ENCODE data around the gene RPS14.

The RPS14 gene

GRCh38 chr5:150412319-150413175, 37.0 kb downstream of the RPS14 start, which contains the start of gene CD74:
Gene CD74 (minus strand): TSS chr5:150412910. CDS start chr5:150412749, 161 bp downstream.
- DNase-seq: peak; percentile 90

GRCh38 chr5:150411245-150411979, 38.1 kb downstream of the RPS14 start:
- peak; percentile 54 for DNase-seq

- DNase-seq: peak; percentile 39
Measured at GRCh38 chr5:150410524-150411244, 38.9 kb downstream of the RPS14 start.

- DNase-seq: peak; percentile 16
Measured at GRCh38 chr5:150409638-150410523, 39.7 kb downstream of the RPS14 start.

- no peak for DNase-seq
Measured at GRCh38 chr5:150408231-150408943, 41.2 kb downstream of the RPS14 start.

- DNase-seq: no peak
Measured at GRCh38 chr5:150407096-150407720, 42.3 kb downstream of the RPS14 start.

- no peak for DNase-seq
Measured at GRCh38 chr5:150406723-150407095, 42.8 kb downstream of the RPS14 start.

- DNase-seq: no peak
Measured at GRCh38 chr5:150406103-150406722, 43.3 kb downstream of the RPS14 start.

GRCh38 chr5:150404941-150405816, 44.4 kb downstream of the RPS14 start:
- DNase-seq: no peak

GRCh38 chr5:150404535-150404934, 45.0 kb downstream of the RPS14 start:
- DNase-seq: no peak

- DNase-seq: no peak
Measured at GRCh38 chr5:150404121-150404520, 45.4 kb downstream of the RPS14 start.

GRCh38 chr5:150402901-150403342, 46.6 kb downstream of the RPS14 start:
- no peak for DNase-seq

GRCh38 chr5:150402229-150402773, 47.2 kb downstream of the RPS14 start:
- DNase-seq: no peak

- no peak for DNase-seq
Measured at GRCh38 chr5:150401376-150402228, 47.9 kb downstream of the RPS14 start.

- no peak for DNase-seq
Measured at GRCh38 chr5:150401076-150401375, 48.5 kb downstream of the RPS14 start.

GRCh38 chr5:150400316-150401075, 49.0 kb downstream of the RPS14 start:
- DNase-seq: no peak

- no peak for DNase-seq
Measured at GRCh38 chr5:150399524-150400211, 49.9 kb downstream of the RPS14 start.

Measured in T-helper 9 cell (primary cell).